Stimulated activated CD4-positive, alpha-beta T cell treated with anti-CD3 and anti-CD28 coated beads, Interleukin-12 subunit alpha, Interleukin-12 subunit beta, amount 100 ng/mL, for 48 hours (primary cell): ENCODE measurements around the gene DLG4.
"Not testable (repeated sequence)": the region's sequence is repeated elsewhere in the genome, so short reads cannot be mapped to it uniquely, and the experiment has no call there.

ENCODE experiments used
- DNase-seq, 3 donors: peaks; one replicate each; pipeline ENCODE4 v3.0.0-alpha.2; 2020; ENCODE audit warnings: low read depth in 2 of 3, low spot score in 1 of 3

The DLG4 gene

GRCh38 chr17:7168841-7169564 is 50.6 kb downstream of the DLG4 start:
- not testable (repeated sequence) for DNase-seq

- DNase-seq = no peak
Observed at GRCh38 chr17:7167832-7168231, 51.8 kb downstream of the DLG4 start.

- no peak for DNase-seq
Observed at GRCh38 chr17:7166873-7167272, 52.8 kb downstream of the DLG4 start.

- not testable (repeated sequence) for DNase-seq
Observed at GRCh38 chr17:7159571-7159970, 60.1 kb downstream of the DLG4 start.

- DNase-seq = not testable (repeated sequence)
Observed at GRCh38 chr17:7158424-7158823, 61.2 kb downstream of the DLG4 start.

GRCh38 chr17:7156342-7156940 is 63.2 kb downstream of the DLG4 start:
- no peak for DNase-seq

GRCh38 chr17:7147772-7148171 is 71.9 kb downstream of the DLG4 start:
- no peak for DNase-seq

- DNase-seq = no peak
Observed at GRCh38 chr17:7146115-7146514, 73.5 kb downstream of the DLG4 start.

- no peak for DNase-seq
Observed at GRCh38 chr17:7144213-7144612, 75.4 kb downstream of the DLG4 start.

GRCh38 chr17:7141824-7142223 is 77.8 kb downstream of the DLG4 start:
- no peak for DNase-seq

- no peak for DNase-seq
Observed at GRCh38 chr17:7139400-7139799, 80.2 kb downstream of the DLG4 start.

- DNase-seq = no peak
Observed at GRCh38 chr17:7138800-7139381, 80.7 kb downstream of the DLG4 start.

GRCh38 chr17:7137171-7137943 is 82.3 kb downstream of the DLG4 start:
- DNase-seq = no peak
